GM19043 (cell line): ENCODE data around the gene STYX.

Experiments used
- ATAC-seq: cut with Tn5 transposase; IDR thresholded peaks from one replicate; pipeline ENCODE4 v1.9.1; 2021; ENCODE audit warnings: low read depth; ENCODE audit not compliant: unreplicated experiment

Gene STYX

DNA sequence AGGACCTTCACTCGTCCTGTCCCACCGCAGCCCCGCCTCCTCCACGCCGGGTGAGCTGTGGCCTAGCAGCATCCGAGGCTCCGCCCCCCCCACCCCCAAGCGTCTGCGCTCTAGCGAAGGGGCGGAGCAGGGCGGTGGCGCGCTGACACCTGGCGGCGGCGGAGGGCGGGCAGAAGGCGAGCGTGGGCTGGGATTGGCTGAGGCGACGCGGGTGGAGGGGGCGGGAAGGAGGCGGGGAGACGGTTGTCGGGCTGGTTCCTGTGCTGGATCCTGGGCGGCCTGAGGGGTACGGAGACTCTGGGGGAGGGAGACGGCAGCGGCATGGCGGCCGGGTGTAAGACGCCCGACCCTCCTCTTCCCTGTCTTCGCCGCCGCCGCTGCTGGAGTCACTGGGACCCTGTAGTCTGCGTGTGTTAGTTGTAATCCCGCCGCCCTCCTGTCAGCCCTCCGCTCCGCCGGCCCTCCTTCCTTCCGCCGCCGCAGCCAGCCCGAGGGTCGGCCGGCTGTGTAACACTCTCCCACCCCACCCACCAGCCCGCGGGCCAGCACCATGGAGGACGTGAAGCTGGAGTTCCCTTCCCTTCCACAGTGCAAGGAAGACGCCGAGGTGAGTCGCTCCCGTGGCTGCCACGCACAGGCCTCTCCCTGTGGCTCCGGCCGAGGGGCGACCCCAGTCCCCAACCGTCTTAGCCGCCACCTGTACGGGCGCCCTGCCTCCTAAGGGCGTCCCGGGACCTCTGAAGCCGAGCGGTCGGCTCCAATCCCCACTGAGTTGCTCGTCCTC lies at the start of gene STYX:
STYX (plus strand) TSS at position 242 of the 784 bp plus-strand sequence; CDS start at position 551, 309 bp downstream.
- ATAC-seq, result peak; percentile 93

DNA sequence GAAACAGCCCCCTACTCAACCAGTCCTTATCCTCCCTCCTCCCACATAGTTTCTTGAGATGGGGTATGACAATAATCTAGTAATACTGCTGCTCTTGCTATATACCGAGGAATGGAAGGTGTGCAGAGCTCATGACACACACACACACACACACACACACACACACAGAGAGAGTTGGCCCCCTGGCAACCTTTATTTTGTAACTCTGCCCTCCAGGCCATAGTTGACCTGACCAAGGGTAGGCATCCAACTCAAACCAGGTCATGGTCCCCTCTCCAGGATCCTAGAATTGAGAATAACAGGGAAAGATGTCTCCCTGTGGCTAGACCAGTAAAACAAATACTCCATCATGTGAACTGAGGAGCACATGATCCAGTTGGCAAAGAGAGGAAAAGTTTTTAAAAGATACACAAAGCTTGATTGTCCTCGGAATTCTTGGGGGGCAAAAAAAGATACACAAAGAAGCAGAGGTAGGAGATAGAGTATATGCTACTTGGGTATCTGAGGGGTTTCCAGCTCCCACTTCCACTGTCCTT lies 45.9 kb upstream of the STYX start:
- ATAC-seq, result no peak

- ATAC-seq, result no peak
These were observed 43.8 kb upstream of the STYX start for GRCh38 chr14:52686176-52686575.

- no peak for ATAC-seq
These were observed 38.8 kb upstream of the STYX start for GRCh38 chr14:52690983-52691760.

DNA sequence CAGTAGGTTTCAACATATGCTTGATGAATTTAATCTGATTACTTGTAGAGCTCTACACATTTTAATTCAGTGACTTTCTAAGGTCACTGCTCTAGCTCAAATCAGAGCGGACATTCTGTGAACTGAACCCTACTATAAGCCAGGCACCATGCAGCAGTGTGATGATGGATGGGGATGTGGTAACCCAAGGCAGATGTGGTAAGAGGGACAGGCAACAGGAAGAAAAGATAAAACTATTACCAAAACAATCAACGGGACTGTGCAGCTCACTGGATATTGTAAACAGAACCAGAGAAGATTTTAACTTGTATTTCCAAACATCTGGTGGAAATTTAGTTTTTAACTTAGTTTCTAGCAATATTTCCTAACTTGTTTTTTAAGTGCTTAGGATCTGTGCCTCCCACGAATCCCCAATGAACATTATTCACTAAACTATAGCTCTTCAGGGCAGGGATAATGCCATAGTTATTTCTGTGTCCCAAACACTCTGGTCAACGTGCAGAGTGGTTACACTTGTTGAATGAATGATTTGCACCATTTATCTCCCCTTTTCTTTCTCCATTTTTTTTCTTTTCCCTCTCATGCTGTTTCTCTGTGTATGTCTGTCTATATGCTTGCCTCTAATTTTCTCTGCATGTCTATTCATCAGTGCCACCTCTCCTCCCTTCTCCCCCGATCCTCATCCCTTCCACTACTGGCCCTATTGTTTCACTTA lies 37.6 kb upstream of the STYX start:
- ATAC-seq, result no peak

- ATAC-seq, result no peak
These were observed 36.9 kb upstream of the STYX start for GRCh38 chr14:52693036-52693435.

GRCh38 chr14:52693532-52693931 lies 36.4 kb upstream of the STYX start:
- ATAC-seq, result no peak

DNA sequence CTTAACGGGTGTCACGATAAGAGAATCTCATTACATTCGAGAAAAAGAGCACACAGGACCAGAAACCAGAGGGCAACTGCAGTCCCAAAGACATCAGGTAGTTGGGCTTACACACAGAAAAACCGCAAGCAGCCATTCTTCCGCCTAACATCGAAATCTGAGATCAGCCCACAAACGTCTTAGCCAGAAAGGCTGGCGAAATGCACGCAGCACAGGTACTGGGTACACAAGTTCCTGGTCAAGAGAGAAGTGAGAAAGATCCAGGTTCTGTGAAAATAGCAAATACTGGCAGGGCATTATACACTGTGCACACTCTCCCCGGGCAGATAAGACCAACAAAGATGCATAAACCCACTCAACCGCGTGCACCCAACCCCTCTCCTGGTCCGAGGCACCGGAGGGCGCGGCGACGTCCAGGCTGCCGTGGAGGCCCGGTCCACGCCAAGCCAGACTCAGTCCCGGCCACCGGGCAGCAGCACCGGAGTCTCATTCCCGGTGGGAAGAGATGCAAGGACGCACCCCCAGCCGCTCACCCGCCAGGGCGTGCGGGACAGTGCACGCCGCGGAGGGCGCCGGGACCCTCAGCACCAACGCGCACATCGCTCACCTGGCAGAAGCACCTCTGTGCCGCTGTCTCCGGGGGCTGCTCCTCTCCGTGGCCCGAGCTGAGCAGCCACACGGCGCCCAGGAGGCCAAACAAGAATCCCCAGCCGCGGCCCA lies 35.0 kb upstream of the STYX start:
- peak; percentile 45 for ATAC-seq

DNA sequence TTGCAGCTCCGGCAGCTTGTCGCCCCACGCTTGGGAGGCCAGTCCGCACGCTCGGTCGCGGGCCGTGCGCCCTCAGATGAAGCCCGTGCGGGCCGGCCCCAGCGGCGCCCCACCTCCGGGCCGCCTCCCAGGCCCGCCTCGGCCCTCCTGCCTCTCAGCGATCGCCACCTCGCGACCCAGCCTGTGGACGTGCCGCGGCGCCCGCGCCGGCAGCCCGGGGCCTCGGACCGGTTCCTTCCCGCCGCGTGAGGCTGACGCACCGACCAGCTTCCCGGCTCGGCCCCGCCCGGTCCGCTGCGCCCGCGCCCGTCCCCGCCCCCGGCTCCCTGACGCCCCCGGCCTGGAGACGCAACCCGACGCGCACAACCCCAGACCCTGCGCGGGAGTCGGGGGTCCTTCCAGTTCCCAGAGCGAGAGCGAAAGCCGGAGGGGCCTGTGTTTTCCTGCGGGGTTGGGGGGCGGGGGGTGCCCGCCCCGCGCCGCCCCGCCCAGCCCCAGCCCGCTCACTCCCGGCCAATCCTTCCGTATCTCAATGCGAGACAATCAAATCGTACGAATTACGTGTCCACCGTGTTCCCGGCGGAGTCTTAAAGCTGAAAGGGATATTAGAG lies 34.4 kb upstream of the STYX start, which contains the start of gene ERO1A:
ERO1A (minus strand) TSS at position 78 of the 611 bp plus-strand sequence; CDS start at position 1, 77 bp downstream.
- peak; percentile 55 for ATAC-seq

DNA sequence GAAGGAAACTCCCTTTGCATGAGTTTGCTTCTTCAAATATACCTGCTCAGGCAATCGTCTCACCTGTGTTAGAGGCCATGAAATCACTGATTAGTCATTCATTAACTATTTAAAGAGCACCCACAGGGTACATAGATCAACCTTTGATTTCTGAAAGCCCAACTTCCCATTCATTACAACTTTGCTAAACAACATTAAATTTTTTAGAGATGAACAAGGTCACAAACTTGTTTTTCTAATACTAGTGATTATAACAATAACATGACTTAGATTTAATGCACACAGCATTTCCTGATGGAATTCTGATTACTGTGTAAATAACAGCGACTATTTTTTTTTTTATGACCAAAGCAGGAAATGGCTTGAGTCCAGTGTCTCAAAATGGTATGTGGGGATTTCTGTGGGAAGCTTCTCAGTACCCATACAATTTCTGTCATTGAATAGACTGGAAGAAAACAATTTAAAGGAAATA lies 29.2 kb upstream of the STYX start:
- no peak for ATAC-seq

GRCh38 chr14:52701223-52701622 lies 28.7 kb upstream of the STYX start:
- ATAC-seq, result no peak

GRCh38 chr14:52703225-52703624 lies 26.7 kb upstream of the STYX start:
- no peak for ATAC-seq

DNA sequence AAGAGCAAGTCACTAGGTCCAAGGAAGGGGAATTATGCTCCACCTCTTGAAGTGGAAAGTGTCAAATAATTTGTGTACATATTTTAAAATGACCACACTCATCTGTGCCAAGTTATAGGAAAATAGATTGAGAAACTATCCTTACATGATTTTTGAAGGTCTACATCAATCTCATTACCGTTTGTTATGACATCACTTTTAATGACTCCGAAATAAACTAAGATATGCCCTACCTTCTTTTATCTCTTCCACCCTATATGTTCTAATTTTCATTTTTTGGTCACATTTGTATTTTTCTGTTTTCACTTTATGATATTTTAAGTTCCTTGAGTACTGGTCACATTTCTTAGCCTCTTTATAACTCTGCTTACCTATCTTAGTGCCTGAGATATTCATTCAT lies 26.3 kb upstream of the STYX start:
- ATAC-seq, result no peak

GRCh38 chr14:52706286-52706685 lies 23.7 kb upstream of the STYX start:
- ATAC-seq, result no peak

DNA sequence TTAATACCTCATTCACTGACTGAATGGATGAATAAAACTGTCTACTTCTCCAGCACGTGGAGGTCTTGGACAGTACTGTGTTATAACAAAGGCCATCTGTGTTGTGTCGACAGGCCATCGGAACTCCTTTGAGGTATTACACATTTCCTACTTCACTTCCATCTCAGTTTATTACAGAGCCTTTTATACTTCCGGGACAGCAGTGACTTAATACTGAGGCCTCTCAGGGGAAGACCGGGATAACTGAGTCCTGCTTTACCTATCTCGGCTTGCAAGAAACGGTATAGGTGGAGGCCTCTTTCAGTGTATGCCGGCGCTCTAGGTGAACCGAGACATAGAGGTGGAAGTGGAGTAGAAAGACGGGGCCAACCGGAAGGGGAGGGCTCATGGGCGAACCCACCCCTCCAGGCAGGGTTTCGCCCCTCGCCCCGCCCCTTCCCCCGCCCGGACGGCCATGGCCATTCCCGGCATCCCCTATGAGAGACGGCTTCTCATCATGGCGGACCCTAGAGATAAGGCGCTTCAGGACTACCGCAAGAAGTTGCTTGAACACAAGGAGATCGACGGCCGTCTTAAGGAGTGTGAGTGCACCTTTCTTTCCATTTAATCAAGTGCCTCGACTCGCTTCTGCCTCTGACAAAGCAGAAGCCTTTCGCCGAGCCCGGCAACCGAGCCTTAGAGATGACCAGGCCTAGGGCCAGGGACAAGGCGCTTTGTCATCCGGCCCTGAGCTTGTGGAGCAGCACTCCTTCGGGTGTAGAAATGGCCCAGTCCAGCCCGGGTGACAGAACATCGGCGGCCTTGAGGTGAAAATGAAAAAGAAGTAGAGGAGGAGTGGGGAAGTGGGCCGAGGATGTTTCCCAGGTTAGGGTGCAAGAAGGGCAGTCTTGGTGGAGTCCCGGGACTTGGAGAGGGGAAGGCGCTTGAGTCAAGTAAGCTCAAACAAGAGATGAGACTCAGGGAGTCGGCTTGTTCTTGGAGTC lies 23.0 kb upstream of the STYX start, which contains the start of gene PSMC6:
PSMC6 (plus strand) TSS at position 477 of the 983 bp plus-strand sequence; CDS start at position 497, 20 bp downstream.
- peak; percentile 96 for ATAC-seq

GRCh38 chr14:52711666-52712065 lies 18.3 kb upstream of the STYX start:
- ATAC-seq, result no peak

DNA sequence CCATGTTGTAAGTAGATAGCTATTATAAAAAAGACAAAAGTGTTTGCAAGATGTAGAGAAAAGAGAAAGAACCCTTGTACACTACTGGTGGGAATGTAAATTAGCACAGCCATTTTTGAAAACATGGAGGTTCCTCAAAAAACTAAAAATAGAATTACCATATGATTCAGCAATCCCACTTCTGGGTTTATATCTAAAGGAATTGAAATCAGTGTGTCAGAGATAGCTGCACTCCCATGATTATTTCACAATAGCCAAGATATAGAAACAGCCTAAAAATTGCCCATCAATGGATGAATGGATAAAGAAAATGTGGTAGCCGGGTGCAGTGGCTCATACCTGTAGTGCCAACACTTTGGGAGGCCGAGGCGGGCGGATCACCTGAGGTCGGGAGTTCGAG lies 13.8 kb upstream of the STYX start:
- no peak for ATAC-seq
